Kidney epithelial cell (primary cell): ENCODE data around the gene STPG3. TPM values are rescaled to one million over a fixed set of nuclear protein-coding genes. Genes with fewer than 3 reads are reported as not detected.
A peak's percentile ranks its signal among the peaks of the same experiment; 100 is the strongest.
"Not testable (repeated sequence)": the region's sequence is repeated elsewhere in the genome, so short reads cannot be mapped to it uniquely, and the experiment has no call there.

Experiments
- DNase-seq: peaks from one replicate; pipeline ENCODE4 v3.0.0-alpha.2; 2010; ENCODE audit warnings: low read depth
- H3K27me3 ChIP-seq: 2 replicates; pipeline ENCODE4 v1.6.0; 2011; ENCODE audit warnings: low read length; ENCODE audit not compliant: control insufficient read depth, insufficient read depth
- H3K36me3 ChIP-seq: 2 replicates; pipeline ENCODE4 v1.5.1; 2011; ENCODE audit warnings: low read length; ENCODE audit not compliant: control insufficient read depth, insufficient read depth
- H3K4me3 ChIP-seq: 2 replicates; pipeline ENCODE4 v1.5.1; 2011; ENCODE audit warnings: low read depth, mild to moderate bottlenecking, control low read depth, low read length
- total RNA-seq: library from RNA; depleted of rRNA; stranded (reverse); fragments of >200 nt; gene quantifications from 2 replicates; pipeline ENCODE4 v1.2.3, GENCODE V29; 2015
- TF ChIP-seq, protein P1 (sequence below): IDR thresholded peaks from 2 replicates; pipeline ENCODE4 v1.5.1; 2011; ENCODE audit warnings: mild to moderate bottlenecking, moderate library complexity, low read length, control low read depth, inconsistent platforms; ENCODE audit not compliant: insufficient read depth, poor library complexity, severe bottlenecking

Gene STPG3
- total RNA-seq, 1 donor from 2014 or later = not detected

DNA sequence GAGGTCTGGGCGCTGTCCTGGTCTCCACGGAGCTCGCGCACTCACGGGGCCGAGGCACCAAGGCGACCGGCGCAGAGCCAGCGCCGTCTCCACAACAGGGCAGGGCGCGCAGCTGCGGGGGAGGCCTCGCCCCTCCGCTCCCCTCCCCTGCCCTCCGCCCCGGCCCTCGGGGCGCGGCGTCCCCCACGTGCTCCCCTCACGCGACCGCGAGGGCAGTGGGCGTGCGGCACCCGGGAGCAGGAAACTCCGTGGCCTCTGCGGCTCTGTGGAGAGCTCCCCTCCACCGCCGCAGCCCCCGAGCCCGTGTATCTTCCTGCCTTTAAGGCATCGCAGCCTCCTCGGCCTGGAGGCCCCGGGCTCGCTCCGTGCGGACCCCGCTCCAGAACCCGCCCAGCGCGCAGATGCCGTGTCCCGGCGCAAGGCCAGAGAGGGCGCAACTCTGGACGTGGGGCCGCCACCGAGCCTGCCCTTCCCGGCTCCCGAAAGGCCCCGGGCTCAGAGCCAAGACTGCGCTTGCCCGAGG is 10.7 kb upstream of the STPG3 start:
- Histone ChIP-seq H3K27me3 (peaks cover 7% of the 10 kb centered on the region), H3K36me3 (peaks cover 10% of the 10 kb centered on the region), H3K4me3 (peak overlapping the region; percentile 81)
- no peak for DNase-seq
- TF ChIP-seq, protein P1, sequence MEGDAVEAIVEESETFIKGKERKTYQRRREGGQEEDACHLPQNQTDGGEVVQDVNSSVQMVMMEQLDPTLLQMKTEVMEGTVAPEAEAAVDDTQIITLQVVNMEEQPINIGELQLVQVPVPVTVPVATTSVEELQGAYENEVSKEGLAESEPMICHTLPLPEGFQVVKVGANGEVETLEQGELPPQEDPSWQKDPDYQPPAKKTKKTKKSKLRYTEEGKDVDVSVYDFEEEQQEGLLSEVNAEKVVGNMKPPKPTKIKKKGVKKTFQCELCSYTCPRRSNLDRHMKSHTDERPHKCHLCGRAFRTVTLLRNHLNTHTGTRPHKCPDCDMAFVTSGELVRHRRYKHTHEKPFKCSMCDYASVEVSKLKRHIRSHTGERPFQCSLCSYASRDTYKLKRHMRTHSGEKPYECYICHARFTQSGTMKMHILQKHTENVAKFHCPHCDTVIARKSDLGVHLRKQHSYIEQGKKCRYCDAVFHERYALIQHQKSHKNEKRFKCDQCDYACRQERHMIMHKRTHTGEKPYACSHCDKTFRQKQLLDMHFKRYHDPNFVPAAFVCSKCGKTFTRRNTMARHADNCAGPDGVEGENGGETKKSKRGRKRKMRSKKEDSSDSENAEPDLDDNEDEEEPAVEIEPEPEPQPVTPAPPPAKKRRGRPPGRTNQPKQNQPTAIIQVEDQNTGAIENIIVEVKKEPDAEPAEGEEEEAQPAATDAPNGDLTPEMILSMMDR = no peak

DNA sequence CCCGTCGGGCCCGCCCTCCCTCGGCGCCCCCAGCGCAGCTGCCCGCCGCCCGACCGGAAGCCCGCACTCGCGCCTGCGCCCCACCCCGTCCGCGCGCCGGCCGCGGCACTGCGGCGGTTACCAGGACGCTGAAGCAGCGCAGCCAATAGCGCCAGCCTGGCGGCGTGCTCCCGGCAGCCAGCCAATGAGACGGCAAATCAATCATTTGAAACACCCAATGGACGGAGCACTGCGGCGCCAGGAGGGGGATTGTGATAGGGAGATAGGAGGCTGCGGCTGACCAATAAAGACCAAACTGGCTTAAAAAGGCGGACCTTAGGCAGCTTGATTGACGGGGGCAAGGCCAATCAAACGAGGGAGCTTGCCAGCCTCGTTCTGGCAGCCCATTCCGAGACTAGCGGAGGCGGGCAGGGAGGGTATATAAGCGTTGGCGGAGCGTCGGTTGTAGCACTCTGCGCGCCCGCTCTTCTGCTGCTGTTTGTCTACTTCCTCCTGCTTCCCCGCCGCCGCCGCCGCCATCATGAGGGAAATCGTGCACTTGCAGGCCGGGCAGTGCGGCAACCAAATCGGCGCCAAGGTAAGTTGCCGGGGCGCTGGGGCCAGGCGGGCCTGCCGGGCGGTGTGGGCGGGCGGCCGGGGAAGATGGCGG is 10.1 kb upstream of the STPG3 start, which contains the start of gene TUBB4B:
Gene TUBB4B, plus strand, starts transcription at position 447 of the 649 bp plus-strand sequence. Its CDS starts 74 bp downstream, at position 521.
- Histone ChIP-seq H3K27me3 (peaks cover 4% of the 10 kb centered on the region), H3K36me3 (peaks cover 10% of the 10 kb centered on the region), H3K4me3 (peak within 1 kb of the TSS; percentile 96)
- DNase-seq = peak; percentile 98
- TF ChIP-seq, protein P1 = no peak

DNA sequence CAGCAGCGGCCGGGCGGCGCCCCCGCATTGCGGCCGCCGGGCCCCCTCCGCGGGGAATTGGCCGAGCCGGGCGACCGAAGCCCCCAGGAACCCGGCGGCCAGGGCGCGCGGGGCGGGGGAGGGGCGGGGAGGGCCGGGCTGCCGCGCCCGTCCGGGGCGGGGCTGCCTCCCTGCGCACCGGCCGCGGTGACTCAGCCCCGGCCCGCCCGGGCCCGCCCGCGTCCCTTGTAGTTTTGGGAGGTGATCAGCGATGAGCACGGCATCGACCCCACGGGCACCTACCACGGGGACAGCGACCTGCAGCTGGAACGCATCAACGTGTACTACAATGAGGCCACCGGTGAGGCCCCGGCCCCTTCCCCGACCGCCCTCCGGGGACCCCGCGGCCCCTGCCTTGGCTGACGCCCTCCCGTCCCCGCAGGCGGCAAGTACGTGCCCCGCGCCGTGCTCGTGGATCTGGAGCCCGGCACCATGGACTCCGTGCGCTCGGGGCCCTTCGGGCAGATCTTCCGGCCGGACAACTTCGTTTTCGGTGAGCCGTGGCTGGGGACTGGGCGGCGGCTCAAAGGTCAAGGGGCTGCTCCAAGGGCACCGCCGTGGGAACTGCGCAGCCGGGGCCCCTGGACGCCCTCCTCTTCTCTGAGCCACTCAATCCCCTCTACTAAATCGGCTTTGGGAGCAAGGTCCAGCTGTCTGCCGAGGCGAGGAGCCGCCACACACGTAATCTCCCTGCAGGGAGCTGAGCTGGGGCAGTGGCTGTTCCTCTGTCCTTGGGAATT is 9.4 kb upstream of the STPG3 start:
- TF ChIP-seq, protein P1 = no peak
- H3K4me3 ChIP-seq = peak overlapping the region; percentile 96
- peaks cover 4% of the 10 kb centered on the region for H3K27me3 ChIP-seq
- H3K36me3 ChIP-seq = peaks cover 10% of the 10 kb centered on the region
- DNase-seq = no peak

DNA sequence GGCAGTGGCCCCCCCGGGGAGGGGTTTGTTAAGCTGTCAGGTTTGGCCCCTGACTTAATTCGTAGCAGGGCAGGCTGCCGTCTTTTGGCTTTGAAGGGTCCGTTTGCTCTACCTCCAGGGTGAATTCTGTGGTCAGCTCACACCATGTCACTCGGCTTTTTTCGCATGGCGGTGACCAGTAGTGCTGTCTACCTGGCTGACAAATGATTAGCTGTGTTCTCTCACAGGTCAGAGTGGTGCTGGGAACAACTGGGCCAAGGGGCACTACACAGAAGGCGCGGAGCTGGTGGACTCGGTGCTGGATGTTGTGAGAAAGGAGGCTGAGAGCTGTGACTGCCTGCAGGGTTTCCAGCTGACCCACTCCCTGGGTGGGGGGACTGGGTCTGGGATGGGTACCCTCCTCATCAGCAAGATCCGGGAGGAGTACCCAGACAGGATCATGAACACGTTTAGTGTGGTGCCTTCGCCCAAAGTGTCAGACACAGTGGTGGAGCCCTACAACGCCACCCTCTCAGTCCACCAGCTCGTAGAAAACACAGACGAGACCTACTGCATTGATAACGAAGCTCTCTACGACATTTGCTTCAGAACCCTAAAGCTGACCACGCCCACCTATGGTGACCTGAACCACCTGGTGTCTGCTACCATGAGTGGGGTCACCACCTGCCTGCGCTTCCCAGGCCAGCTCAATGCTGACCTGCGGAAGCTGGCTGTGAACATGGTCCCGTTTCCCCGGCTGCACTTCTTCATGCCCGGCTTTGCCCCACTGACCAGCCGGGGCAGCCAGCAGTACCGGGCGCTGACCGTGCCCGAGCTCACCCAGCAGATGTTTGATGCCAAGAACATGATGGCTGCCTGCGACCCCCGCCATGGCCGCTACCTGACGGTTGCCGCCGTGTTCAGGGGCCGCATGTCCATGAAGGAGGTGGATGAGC is 8.6 kb upstream of the STPG3 start:
- TF ChIP-seq, protein P1 = no peak
- no peak for DNase-seq
- Histone ChIP-seq H3K36me3 (peaks cover 10% of the 10 kb centered on the region), H3K27me3 (peaks cover 4% of the 10 kb centered on the region), H3K4me3 (peak overlapping the region; percentile 96)

DNA sequence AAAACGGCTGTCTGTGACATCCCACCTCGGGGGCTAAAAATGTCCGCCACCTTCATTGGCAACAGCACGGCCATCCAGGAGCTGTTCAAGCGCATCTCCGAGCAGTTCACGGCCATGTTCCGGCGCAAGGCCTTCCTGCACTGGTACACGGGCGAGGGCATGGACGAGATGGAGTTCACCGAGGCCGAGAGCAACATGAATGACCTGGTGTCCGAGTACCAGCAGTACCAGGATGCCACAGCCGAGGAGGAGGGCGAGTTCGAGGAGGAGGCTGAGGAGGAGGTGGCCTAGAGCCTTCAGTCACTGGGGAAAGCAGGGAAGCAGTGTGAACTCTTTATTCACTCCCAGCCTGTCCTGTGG is 7.8 kb upstream of the STPG3 start:
- not testable (repeated sequence) for DNase-seq, H3K4me3 ChIP-seq, H3K27me3 ChIP-seq
- peaks cover 10% of the 10 kb centered on the region for H3K36me3 ChIP-seq
